Measurements from ENCODE around the gene POLR2B. TPM values are rescaled to one million over a fixed set of nuclear protein-coding genes. Genes with fewer than 3 reads are reported as not detected.

Gene POLR2B
- total and polyA plus RNA-seq, 12 donors = 20.5 to 91.2 (median 78.4) TPM

DNA sequence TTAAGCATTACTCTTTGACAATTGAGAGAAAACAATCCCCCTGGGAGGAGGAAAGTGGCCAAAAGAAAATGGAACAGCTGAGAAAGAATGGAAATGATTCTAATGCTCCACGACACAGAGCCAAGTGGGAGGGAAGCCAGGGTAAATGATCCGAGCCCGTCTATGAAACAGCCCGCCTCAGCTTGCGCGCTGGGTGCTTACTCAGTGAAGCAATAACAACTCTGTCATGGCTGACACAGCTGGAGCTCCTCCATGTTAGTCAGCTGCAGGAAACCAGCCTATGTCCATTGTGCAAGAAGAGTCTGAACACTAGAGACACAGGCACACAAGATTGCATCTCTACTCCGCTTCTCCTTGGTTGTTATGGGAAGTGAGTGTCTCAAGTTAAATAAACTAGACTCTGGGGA is 20.6 kb upstream of the POLR2B start:
- TF ChIP-seq, protein P1, sequence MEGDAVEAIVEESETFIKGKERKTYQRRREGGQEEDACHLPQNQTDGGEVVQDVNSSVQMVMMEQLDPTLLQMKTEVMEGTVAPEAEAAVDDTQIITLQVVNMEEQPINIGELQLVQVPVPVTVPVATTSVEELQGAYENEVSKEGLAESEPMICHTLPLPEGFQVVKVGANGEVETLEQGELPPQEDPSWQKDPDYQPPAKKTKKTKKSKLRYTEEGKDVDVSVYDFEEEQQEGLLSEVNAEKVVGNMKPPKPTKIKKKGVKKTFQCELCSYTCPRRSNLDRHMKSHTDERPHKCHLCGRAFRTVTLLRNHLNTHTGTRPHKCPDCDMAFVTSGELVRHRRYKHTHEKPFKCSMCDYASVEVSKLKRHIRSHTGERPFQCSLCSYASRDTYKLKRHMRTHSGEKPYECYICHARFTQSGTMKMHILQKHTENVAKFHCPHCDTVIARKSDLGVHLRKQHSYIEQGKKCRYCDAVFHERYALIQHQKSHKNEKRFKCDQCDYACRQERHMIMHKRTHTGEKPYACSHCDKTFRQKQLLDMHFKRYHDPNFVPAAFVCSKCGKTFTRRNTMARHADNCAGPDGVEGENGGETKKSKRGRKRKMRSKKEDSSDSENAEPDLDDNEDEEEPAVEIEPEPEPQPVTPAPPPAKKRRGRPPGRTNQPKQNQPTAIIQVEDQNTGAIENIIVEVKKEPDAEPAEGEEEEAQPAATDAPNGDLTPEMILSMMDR (IDR thresholded peaks at IDR 0.05) = no peak
- Histone ChIP-seq H3K36me3 (peaks cover 0 to 28% (median 9%) of the 10 kb centered on the region in 9 donors), H3K27me3 (no peaks in the 10 kb centered on the region), H3K4me1 (peaks cover 0 to 17% (median 7%) of the 10 kb centered on the region in 9 donors), H3K27ac (peak overlapping the region in 6 of 10 donors; percentile 17 to 60 (median 40)), H3K9me3 (no peaks in the 10 kb centered on the region), H3K4me3 (peak overlapping the region in 4 of 10 donors; percentile 8 to 21 (median 16))
- DNase-seq (peak; percentile 76 to 86), ATAC-seq (peak; percentile 90 to 99 (median 96))
- 33 to 38% methylated on average over 7 of the region's 7 CpGs for WGBS, 2 donors
- intact Hi-C loops (cut with DNase I) = loop anchor here in 1 of 10 donors (5.0 kb wide), 1 partner anchor 46 kb away; no protein-coding TSS in a partner anchor

DNA sequence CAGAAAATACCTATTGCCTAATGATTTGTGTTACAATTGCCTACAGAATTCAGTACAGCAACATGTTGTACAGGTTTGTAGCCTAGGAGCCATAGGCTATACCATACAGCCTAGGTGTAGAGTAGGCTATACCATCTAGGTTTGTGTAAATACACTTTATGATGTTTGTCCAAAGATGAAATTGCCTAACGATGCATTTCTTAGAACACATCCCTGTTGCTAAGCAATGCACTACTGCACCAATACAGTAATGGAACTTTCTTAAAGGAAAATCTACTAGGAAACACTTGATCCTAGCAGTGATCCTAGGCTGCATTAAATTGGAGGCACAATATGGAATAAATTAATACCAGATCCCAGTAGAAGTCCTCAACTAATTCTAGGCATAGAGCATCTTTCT is 19.6 kb upstream of the POLR2B start:
- TF ChIP-seq, protein P1 (IDR thresholded peaks at IDR 0.05) = no peak
- intact Hi-C loops (cut with DNase I) = loop anchor here in 1 of 10 donors (5.0 kb wide), 1 partner anchor 47 kb away; no protein-coding TSS in a partner anchor
- no peak for ATAC-seq
- Histone ChIP-seq H3K9me3 (no peaks in the 10 kb centered on the region), H3K27ac (peak overlapping the region in 1 of 10 donors; percentile 53), H3K36me3 (peaks cover 0 to 38% (median 16%) of the 10 kb centered on the region in 9 donors), H3K4me1 (peaks cover 0 to 17% (median 7%) of the 10 kb centered on the region in 9 donors), H3K27me3 (no peaks in the 10 kb centered on the region), H3K4me3 (no peak overlapping the region)
- 74 to 76% methylated on average over 1 of the region's 1 CpG for WGBS, 2 donors
- DNase-seq = no peak

DNA sequence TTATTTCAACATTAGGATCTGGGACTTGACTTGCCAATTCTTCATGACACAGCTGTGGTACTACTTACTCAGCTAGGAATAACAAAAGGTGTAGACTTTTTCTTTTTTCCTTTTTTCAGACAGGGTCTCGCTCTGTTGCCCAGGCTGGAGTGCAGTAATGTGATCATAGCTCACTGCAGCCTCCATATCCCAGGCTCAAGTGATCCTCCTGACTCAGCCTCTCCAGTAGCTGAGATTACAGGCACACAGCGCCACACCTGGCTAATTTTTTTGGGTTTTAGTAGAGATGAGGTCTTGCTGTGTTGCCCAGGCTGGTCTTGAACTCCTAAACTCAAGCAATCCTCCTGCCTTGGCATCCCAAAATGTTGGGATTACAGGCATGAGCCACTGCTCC is 17.6 kb upstream of the POLR2B start:
- DNase-seq = no peak

DNA sequence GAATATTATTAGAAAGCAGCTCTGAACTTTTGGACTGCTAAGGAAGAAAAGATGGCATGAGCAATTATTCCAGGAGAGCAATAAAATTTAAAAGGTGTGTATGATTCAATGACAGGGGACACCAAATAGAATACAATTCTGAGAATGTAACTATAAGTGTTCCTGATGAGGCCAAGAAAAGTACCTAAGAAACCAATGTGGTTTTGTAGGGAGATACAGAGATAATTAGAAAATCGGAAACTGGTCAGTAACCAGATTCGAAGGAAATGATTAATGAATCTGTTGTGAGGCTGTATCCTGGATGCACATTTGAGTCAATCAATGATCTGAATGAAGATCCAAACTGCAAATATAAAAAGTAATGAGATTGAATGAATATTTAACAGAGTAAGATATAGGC is 7.3 kb upstream of the POLR2B start:
- TF ChIP-seq, protein P1 (IDR thresholded peaks at IDR 0.05) = no peak
- intact Hi-C loops (cut with DNase I) = loop anchor here in 1 of 10 donors (10.0 kb wide), 1 partner anchor 507 kb away; the partner anchor contains the start of gene SRP72
- Histone ChIP-seq H3K27ac (no peak overlapping the region), H3K9me3 (peaks cover 0 to 20% (median 13%) of the 10 kb centered on the region in 11 donors), H3K36me3 (peaks cover 0 to 86% (median 60%) of the 10 kb centered on the region in 9 donors), H3K27me3 (no peaks in the 10 kb centered on the region), H3K4me1 (peaks cover 0 to 23% (median 19%) of the 10 kb centered on the region in 9 donors), H3K4me3 (no peak overlapping the region)
- DNase-seq (no peak), ATAC-seq (no peak)
- WGBS, 2 donors = 96% methylated on average over 2 of the region's 2 CpGs

More for the DNA sequence above, 17.6 kb upstream of the POLR2B start:
- no peak for ATAC-seq
- intact Hi-C loops (cut with DNase I) = no loop called here
- H3K27ac ChIP-seq = no peak overlapping the region
- no peaks in the 10 kb centered on the region for H3K9me3 ChIP-seq
- WGBS, 2 donors = 100% methylated on average over 2 of the region's 2 CpGs
- peaks cover 0 to 17% (median 7%) of the 10 kb centered on the region in 9 donors for H3K4me1 ChIP-seq
- H3K27me3 ChIP-seq = no peaks in the 10 kb centered on the region
- no peak overlapping the region for H3K4me3 ChIP-seq
- TF ChIP-seq, protein P1 (IDR thresholded peaks at IDR 0.05) = no peak
- H3K36me3 ChIP-seq = peaks cover 0 to 58% (median 35%) of the 10 kb centered on the region in 9 donors

Measured in heart right ventricle (tissue), 16 donors.